Left ventricle myocardium inferior (tissue), 1 donor: ENCODE results near the gene MS4A6E. TPM values are rescaled to one million over a fixed set of nuclear protein-coding genes. Genes with fewer than 3 reads are reported as not detected.
"Not testable (repeated sequence)": the region's sequence is repeated elsewhere in the genome, so short reads cannot be mapped to it uniquely, and the experiment has no call there.

ENCODE experiments used
- DNase-seq: peaks from one replicate; pipeline ENCODE4 v3.0.0-alpha.2; 2020
- H3K27ac ChIP-seq: fragments of 200-600 bp; replicated peaks from 2 replicates; pipeline ENCODE4 v1.8.0; 2021
- H3K27me3 ChIP-seq: fragments of 200-600 bp; 2 replicates; pipeline ENCODE4 v1.8.0; 2021; ENCODE audit warnings: low read depth
- H3K36me3 ChIP-seq: fragments of 200-600 bp; 2 replicates; pipeline ENCODE4 v1.8.0; 2021
- H3K4me1 ChIP-seq: fragments of 200-600 bp; 2 replicates; pipeline ENCODE4 v1.8.0; 2021
- H3K4me3 ChIP-seq: fragments of 200-600 bp; 2 replicates; pipeline ENCODE4 v1.8.0; 2021; ENCODE audit warnings: mild to moderate bottlenecking, moderate library complexity
- H3K9me3 ChIP-seq: fragments of 200-600 bp; replicated peaks from 2 replicates; pipeline ENCODE4 v1.8.0; 2021
- intact Hi-C: fragments of 100-400 bp; cut with micrococcal nuclease; formaldehyde crosslinking; loops from one replicate; pipeline ENCODE4 v1.11.0; 2022
- long read RNA-seq: library from polyadenylated mRNA; unstranded; transcript quantifications from one replicate; pipeline ENCODE4 v2.0.0, GENCODE V29; 2021
- total RNA-seq: library from RNA; stranded (reverse); fragmentation: NEBNext Ultra II Directional; extraction: Animal tissue kit (Norgen Biotek cat#: 25700); gene quantifications from one replicate; pipeline ENCODE4 v1.2.1, GENCODE V29; 2021
- TF ChIP-seq, protein P1 (sequence below): fragments of 200-600 bp; IDR thresholded peaks from 2 replicates; pipeline ENCODE4 v1.8.0; 2021; ENCODE audit warnings: antibody characterized with exemption, mild to moderate bottlenecking, borderline replicate concordance
- donor health status: DM: no; HTN: yes; CAD: no; lungs with severe emphysema.

Gene MS4A6E
- total RNA-seq, result not detected
- long read RNA-seq, result 0 reads

GRCh38 chr11:60326955-60327354, at the start of gene MS4A6E:
Gene MS4A6E (plus strand): TSS chr11:60327255. CDS start chr11:60334896, 7,641 bp downstream.
- Histone ChIP-seq H3K27me3 (no peaks in the 10 kb centered on the region), H3K4me1 (no peaks in the 10 kb centered on the region), H3K4me3 (no peak within 1 kb of the TSS), H3K27ac (no peak within 1 kb of the TSS), H3K36me3 (no peaks in the 10 kb centered on the region), H3K9me3 (peaks cover 78% of the 10 kb centered on the region)
- TF ChIP-seq, protein P1, sequence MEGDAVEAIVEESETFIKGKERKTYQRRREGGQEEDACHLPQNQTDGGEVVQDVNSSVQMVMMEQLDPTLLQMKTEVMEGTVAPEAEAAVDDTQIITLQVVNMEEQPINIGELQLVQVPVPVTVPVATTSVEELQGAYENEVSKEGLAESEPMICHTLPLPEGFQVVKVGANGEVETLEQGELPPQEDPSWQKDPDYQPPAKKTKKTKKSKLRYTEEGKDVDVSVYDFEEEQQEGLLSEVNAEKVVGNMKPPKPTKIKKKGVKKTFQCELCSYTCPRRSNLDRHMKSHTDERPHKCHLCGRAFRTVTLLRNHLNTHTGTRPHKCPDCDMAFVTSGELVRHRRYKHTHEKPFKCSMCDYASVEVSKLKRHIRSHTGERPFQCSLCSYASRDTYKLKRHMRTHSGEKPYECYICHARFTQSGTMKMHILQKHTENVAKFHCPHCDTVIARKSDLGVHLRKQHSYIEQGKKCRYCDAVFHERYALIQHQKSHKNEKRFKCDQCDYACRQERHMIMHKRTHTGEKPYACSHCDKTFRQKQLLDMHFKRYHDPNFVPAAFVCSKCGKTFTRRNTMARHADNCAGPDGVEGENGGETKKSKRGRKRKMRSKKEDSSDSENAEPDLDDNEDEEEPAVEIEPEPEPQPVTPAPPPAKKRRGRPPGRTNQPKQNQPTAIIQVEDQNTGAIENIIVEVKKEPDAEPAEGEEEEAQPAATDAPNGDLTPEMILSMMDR, result no peak
- intact Hi-C loops, result no loop called here
- no peak for DNase-seq

DNA sequence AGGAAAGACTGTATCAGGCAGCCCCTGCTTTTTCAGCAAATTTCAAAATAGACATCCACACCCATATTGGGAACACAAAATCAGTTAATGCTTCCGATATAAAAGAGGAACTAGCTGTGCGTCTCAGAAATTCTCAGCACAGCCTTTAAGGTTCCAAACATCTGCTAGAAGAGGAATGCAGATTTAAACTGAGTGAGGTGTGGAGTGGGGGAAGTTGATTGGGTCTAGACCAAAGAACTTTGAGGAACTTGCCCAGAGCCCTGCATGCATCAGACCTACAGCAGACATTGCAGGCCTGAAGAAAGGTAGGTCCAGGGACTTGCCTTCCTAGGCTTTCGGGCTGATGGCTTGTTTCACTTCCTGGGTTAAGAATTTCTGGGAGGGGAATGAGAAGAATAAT, 46.6 kb upstream of the MS4A6E start, which contains the start of gene MS4A4A:
MS4A4A (plus strand) TSS at position 255 of the 400 bp plus-strand sequence; CDS start at position 265, 10 bp downstream.
- Histone ChIP-seq H3K27ac (peak within 1 kb of the TSS; percentile 42), H3K36me3 (no peaks in the 10 kb centered on the region), H3K4me3 (peak within 1 kb of the TSS; percentile 37), H3K27me3 (no peaks in the 10 kb centered on the region), H3K4me1 (no peaks in the 10 kb centered on the region), H3K9me3 (no peaks in the 10 kb centered on the region)
- DNase-seq, result no peak
- TF ChIP-seq, protein P1, result no peak
- intact Hi-C loops, result no loop called here

DNA sequence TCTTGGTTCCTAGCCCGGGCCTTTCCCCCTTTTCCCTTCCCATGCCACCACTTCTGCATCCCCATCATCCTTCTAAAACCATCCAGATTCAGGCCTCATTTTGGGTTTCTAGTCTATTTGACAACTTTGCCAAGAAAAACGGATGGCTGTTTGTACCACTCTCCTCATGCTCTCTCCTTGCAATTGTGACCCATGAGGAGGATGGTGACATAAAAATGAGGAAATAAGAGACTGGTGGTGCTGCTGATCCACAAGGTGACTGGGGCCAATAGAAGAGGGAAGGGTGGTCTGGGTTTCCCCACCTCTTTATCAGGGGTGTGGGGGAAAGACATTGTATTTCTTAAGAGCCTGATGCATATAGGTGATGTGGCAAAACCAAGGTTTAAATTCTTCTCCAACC, 45.6 kb upstream of the MS4A6E start:
- Histone ChIP-seq H3K9me3 (no peaks in the 10 kb centered on the region), H3K27ac (peak overlapping the region; percentile 42), H3K4me3 (peak overlapping the region; percentile 37), H3K4me1 (no peaks in the 10 kb centered on the region), H3K36me3 (no peaks in the 10 kb centered on the region), H3K27me3 (no peaks in the 10 kb centered on the region)
- no peak for DNase-seq
- intact Hi-C loops, result no loop called here
- TF ChIP-seq, protein P1, result no peak

GRCh38 chr11:60282286-60282685, 44.8 kb upstream of the MS4A6E start:
- Histone ChIP-seq H3K4me1 (no peaks in the 10 kb centered on the region), H3K9me3 (no peaks in the 10 kb centered on the region), H3K36me3 (no peaks in the 10 kb centered on the region), H3K27me3 (no peaks in the 10 kb centered on the region), H3K4me3 (peak overlapping the region; percentile 37), H3K27ac (peak overlapping the region; percentile 42)
- intact Hi-C loops, result no loop called here
- TF ChIP-seq, protein P1, result no peak
- no peak for DNase-seq

DNA sequence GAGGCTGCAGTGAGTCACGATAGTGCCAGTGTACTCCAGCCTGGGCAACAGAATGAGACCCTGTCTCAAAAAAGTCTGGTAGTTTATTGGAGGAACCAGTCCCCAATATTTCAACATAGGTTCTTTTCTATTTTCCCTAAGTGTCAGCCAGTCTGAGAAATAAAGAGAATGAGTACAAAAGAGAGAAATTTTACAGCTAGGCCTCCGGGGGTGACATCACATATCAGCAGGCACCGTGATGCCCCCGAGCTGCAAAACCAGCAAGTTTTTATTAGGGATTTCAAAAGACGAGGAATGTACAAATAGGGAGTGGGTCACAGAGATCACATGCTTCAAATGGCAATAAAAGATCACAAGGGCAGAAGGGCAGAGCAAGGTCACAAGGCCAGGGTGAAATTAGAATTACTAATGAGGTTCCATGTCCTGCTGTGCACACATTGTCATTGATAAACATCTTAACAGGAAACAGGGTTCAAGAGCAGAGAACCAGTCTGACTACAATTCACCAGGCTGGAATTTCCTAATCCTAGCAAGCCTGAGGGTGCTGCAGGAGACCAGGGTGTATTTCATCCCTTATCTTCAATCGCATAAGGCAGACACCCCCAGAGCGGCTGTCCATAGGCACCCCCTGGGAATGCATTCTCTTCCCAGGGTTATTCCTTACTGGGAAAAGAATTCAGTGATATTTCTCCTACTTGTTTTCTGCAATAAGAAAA, 41.5 kb upstream of the MS4A6E start:
- DNase-seq, H3K27ac ChIP-seq, intact Hi-C loops, H3K4me1 ChIP-seq, H3K27me3 ChIP-seq, H3K4me3 ChIP-seq, H3K36me3 ChIP-seq: not testable (repeated sequence)
- H3K9me3 ChIP-seq, result peaks cover 18% of the 10 kb centered on the region

DNA sequence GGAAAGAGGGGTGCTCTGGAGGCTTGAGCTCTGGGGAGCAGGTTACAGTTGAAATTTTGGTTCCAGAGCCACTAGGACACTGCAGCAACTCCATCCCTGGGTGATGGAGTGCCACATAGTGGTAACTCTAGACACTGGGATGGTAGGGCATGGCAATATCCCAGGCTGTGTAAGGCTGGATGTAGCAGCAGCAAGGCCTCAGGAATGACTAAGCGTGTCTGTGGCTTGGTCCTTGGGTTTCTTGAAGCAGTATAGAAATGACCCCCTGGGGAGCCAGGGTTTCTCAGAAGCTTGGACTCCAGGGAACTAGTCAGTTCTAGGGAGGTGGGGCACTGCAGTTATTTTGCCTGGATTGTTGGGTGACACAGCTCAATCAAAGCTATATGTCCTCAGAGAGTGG, 38.5 kb upstream of the MS4A6E start:
- intact Hi-C loops, result no loop called here
- H3K27me3 ChIP-seq, result no peaks in the 10 kb centered on the region
- TF ChIP-seq, protein P1, result no peak
- no peak overlapping the region for H3K4me3 ChIP-seq
- no peak overlapping the region for H3K27ac ChIP-seq
- no peaks in the 10 kb centered on the region for H3K36me3 ChIP-seq
- H3K4me1 ChIP-seq, result no peaks in the 10 kb centered on the region
- peaks cover 18% of the 10 kb centered on the region for H3K9me3 ChIP-seq
- DNase-seq, result no peak
